Neural progenitor cell (in vitro differentiated cells): ENCODE results near the gene VEPH1. TPM values are rescaled to one million over a fixed set of nuclear protein-coding genes. Genes with fewer than 3 reads are reported as not detected.

Experiments used
- DNase-seq: peaks from one replicate; pipeline ENCODE4 v3.0.0-alpha.2; 2016; ENCODE audit warnings: low spot score
- H2AFZ ChIP-seq: fragments of 200-600 bp; sonication (generic); replicated peaks from 2 replicates; pipeline ENCODE4 v1.6.1; 2016; ENCODE audit warnings: antibody characterized with exemption
- H3F3A ChIP-seq: fragments of 200-600 bp; sonication (generic); 2 replicates; pipeline ENCODE4 v1.6.1; 2016; ENCODE audit warnings: antibody characterized with exemption, low read depth
- H3K27ac ChIP-seq: fragments of 200-600 bp; sonication (generic); 2 replicates; pipeline ENCODE4 v1.5.1; 2016; ENCODE audit warnings: mild to moderate bottlenecking
- H3K27me3 ChIP-seq: fragments of 200-600 bp; sonication (generic); 2 replicates; pipeline ENCODE4 v1.6.1; 2016; ENCODE audit warnings: mild to moderate bottlenecking, moderate library complexity
- H3K36me3 ChIP-seq: fragments of 200-600 bp; sonication (generic); 2 replicates; pipeline ENCODE4 v1.5.1; 2016
- H3K4me1 ChIP-seq: fragments of 200-600 bp; sonication (generic); 2 replicates; pipeline ENCODE4 v1.6.1; 2016; ENCODE audit warnings: mixed run types
- H3K4me2 ChIP-seq: fragments of 200-600 bp; sonication (generic); 2 replicates; pipeline ENCODE4 v1.6.1; 2016
- H3K4me3 ChIP-seq: fragments of 200-600 bp; sonication (generic); 2 replicates; pipeline ENCODE4 v1.5.1; 2016
- H3K79me2 ChIP-seq: fragments of 200-600 bp; sonication (generic); 2 replicates; pipeline ENCODE4 v1.6.1; 2016; ENCODE audit warnings: low read depth
- H3K9ac ChIP-seq: fragments of 200-600 bp; sonication (generic); 2 replicates; pipeline ENCODE4 v1.6.1; 2016
- H3K9me3 ChIP-seq: fragments of 200-600 bp; sonication (generic); 2 replicates; pipeline ENCODE4 v1.5.1; 2016; ENCODE audit warnings: low read depth
- H4K20me1 ChIP-seq: fragments of 200-600 bp; sonication (generic); 2 replicates; pipeline ENCODE4 v1.6.1; 2016; ENCODE audit warnings: low read depth
- H3K27ac Mint-ChIP-seq: 3 replicates; pipeline ENCODE4 v1.8.0; 2021; ENCODE audit warnings: mixed read lengths
- H3K27me3 Mint-ChIP-seq: 2 replicates; pipeline ENCODE4 v1.8.0; 2022; ENCODE audit warnings: low read depth, mild to moderate bottlenecking, inconsistent platforms, moderate library complexity, mixed read lengths; ENCODE audit not compliant: insufficient read depth
- H3K36me3 Mint-ChIP-seq: 3 replicates; pipeline ENCODE4 v1.8.0; 2021; ENCODE audit warnings: mixed read lengths
- H3K4me1 Mint-ChIP-seq: 3 replicates; pipeline ENCODE4 v1.8.0; 2021; ENCODE audit warnings: mixed read lengths
- H3K4me3 Mint-ChIP-seq: 3 replicates; pipeline ENCODE4 v1.8.0; 2021; ENCODE audit warnings: mild to moderate bottlenecking, moderate library complexity, mixed read lengths
- H3K9me3 Mint-ChIP-seq: 3 replicates; pipeline ENCODE4 v1.8.0; 2020; ENCODE audit warnings: mixed read lengths
- EZH2 ChIP-seq: fragments of 200-600 bp; sonication (generic); IDR thresholded peaks from 2 replicates; pipeline ENCODE4 v1.6.1; 2017; ENCODE audit warnings: antibody characterized with exemption, mild to moderate bottlenecking, moderate library complexity
- EZH2phosphoT487 ChIP-seq: fragments of 200-600 bp; sonication (generic); IDR thresholded peaks from 2 replicates; pipeline ENCODE4 v1.6.1; 2017; ENCODE audit warnings: antibody characterized with exemption
- total RNA-seq: library from RNA; depleted of rRNA; stranded (reverse); fragments of >200 nt; gene quantifications from 2 replicates; pipeline ENCODE4 v1.2.3, GENCODE V29; 2015; ENCODE audit warnings: low replicate concordance
- TF ChIP-seq, protein P1 (sequence below): fragments of 200-600 bp; sonication (generic); IDR thresholded peaks from 2 replicates; pipeline ENCODE4 v1.5.1; 2017; ENCODE audit warnings: antibody characterized with exemption, mild to moderate bottlenecking

VEPH1 gene
- total RNA-seq, 1 donor from 2014 or later = not detected

GRCh38 chr3:157469561-157470294, 33.5 kb downstream of the VEPH1 start:
- Mint-ChIP-seq H3K27ac (no peak overlapping the region), H3K9me3 (no peaks in the 10 kb centered on the region), H3K36me3 (peaks cover 12% of the 10 kb centered on the region), H3K4me1 (no peaks in the 10 kb centered on the region), H3K27me3 (no peaks in the 10 kb centered on the region), H3K4me3 (no peak overlapping the region)
- Histone ChIP-seq H3K27me3 (no peaks in the 10 kb centered on the region), H3F3A (no peaks in the 10 kb centered on the region), H3K27ac (no peak overlapping the region), H3K9me3 (no peaks in the 10 kb centered on the region), H3K4me1 (no peaks in the 10 kb centered on the region), H2AFZ (no peak overlapping the region), H3K9ac (no peak overlapping the region), H3K36me3 (no peaks in the 10 kb centered on the region), H4K20me1 (no peaks in the 10 kb centered on the region), H3K79me2 (no peaks in the 10 kb centered on the region), H3K4me2 (no peak overlapping the region), H3K4me3 (no peak overlapping the region)
- TF ChIP-seq, protein P1, sequence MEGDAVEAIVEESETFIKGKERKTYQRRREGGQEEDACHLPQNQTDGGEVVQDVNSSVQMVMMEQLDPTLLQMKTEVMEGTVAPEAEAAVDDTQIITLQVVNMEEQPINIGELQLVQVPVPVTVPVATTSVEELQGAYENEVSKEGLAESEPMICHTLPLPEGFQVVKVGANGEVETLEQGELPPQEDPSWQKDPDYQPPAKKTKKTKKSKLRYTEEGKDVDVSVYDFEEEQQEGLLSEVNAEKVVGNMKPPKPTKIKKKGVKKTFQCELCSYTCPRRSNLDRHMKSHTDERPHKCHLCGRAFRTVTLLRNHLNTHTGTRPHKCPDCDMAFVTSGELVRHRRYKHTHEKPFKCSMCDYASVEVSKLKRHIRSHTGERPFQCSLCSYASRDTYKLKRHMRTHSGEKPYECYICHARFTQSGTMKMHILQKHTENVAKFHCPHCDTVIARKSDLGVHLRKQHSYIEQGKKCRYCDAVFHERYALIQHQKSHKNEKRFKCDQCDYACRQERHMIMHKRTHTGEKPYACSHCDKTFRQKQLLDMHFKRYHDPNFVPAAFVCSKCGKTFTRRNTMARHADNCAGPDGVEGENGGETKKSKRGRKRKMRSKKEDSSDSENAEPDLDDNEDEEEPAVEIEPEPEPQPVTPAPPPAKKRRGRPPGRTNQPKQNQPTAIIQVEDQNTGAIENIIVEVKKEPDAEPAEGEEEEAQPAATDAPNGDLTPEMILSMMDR = no peak
- TF ChIP-seq EZH2 (no peak), EZH2phosphoT487 (no peak)
- no peak for DNase-seq

DNA sequence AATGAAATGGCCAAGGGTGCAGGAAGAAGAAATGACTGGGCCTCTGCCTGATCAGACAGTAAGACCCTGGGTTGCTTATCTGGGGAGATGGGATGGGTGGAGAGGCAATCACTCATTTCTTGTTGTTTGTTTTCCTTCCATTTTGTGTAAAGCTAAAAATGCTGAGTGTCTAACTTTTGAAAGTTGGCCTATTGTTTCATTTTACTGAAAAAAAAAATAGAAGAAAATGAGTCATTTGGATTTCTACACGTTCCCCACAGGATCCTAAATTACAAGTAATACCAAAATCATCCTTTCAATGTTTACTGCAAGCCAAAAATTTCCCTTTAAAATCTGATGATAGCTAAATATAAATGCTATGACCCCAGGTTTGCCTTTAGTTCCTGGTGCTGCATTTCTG, 36.0 kb downstream of the VEPH1 start:
- TF ChIP-seq EZH2phosphoT487 (no peak), EZH2 (no peak)
- TF ChIP-seq, protein P1 = no peak
- Mint-ChIP-seq H3K4me3 (no peak overlapping the region), H3K27me3 (no peaks in the 10 kb centered on the region), H3K4me1 (no peaks in the 10 kb centered on the region), H3K27ac (no peak overlapping the region), H3K9me3 (no peaks in the 10 kb centered on the region), H3K36me3 (peaks cover 12% of the 10 kb centered on the region)
- Histone ChIP-seq H2AFZ (no peak overlapping the region), H3K36me3 (no peaks in the 10 kb centered on the region), H3K4me2 (no peak overlapping the region), H3K9ac (no peak overlapping the region), H4K20me1 (no peaks in the 10 kb centered on the region), H3K79me2 (no peaks in the 10 kb centered on the region), H3K27ac (no peak overlapping the region), H3K4me1 (no peaks in the 10 kb centered on the region), H3K9me3 (no peaks in the 10 kb centered on the region), H3K4me3 (no peak overlapping the region), H3K27me3 (no peaks in the 10 kb centered on the region), H3F3A (no peaks in the 10 kb centered on the region)
- no peak for DNase-seq

- H3K36me3 Mint-ChIP-seq = peaks cover 12% of the 10 kb centered on the region
- H3K36me3 ChIP-seq = no peaks in the 10 kb centered on the region
- H3K4me3 Mint-ChIP-seq = no peak overlapping the region
Observed at GRCh38 chr3:157465741-157466140, 37.5 kb downstream of the VEPH1 start.

More at GRCh38 chr3:157465741-157466140, 37.5 kb downstream of the VEPH1 start:
- no peak for DNase-seq
- Histone ChIP-seq H3K27me3 (no peaks in the 10 kb centered on the region), H3F3A (no peaks in the 10 kb centered on the region), H3K4me2 (no peak overlapping the region), H2AFZ (no peak overlapping the region), H3K9me3 (no peaks in the 10 kb centered on the region), H4K20me1 (no peaks in the 10 kb centered on the region), H3K4me1 (no peaks in the 10 kb centered on the region), H3K4me3 (no peak overlapping the region), H3K27ac (no peak overlapping the region), H3K9ac (no peak overlapping the region), H3K79me2 (no peaks in the 10 kb centered on the region)
- Mint-ChIP-seq H3K4me1 (no peaks in the 10 kb centered on the region), H3K27me3 (no peaks in the 10 kb centered on the region), H3K27ac (no peak overlapping the region), H3K9me3 (no peaks in the 10 kb centered on the region)
- TF ChIP-seq EZH2phosphoT487 (no peak), EZH2 (no peak)
- TF ChIP-seq, protein P1 = no peak
